Mammary epithelial cell (primary cell): ENCODE data around the gene ZNF281.

Experiments used
- CTCF ChIP-seq, 2 donors: IDR thresholded peaks in 1 of 2; conservative IDR thresholded peaks in 1 of 2; 2 replicates each; pipeline ENCODE4 v1.5.1; 2011 to 2012; ENCODE audit warnings: inconsistent platforms in 2 of 2, low read length in 2 of 2, mild to moderate bottlenecking in 2 of 2, control low read depth in 1 of 2, low read depth in 1 of 2; ENCODE audit not compliant: insufficient read depth in 1 of 2; ENCODE audit errors: extremely low read depth in 1 of 2
- EZH2 ChIP-seq: IDR thresholded peaks from 2 replicates; pipeline ENCODE4 v1.6.1; 2012; ENCODE audit warnings: low read length, inconsistent platforms, borderline replicate concordance

- TF ChIP-seq CTCF (conservative IDR thresholded peaks at IDR 0.05 in 1 of 2, IDR thresholded peaks at IDR 0.05 in 1 of 2; ENCODE audit: extremely low read depth in 1 of 2, insufficient read depth in 1 of 2, low read depth in 1 of 2, low read length in 2 of 2) (no peak), EZH2 (no peak)
Measured at GRCh38 chr1:200432586-200432985, 22.8 kb upstream of the ZNF281 start.
